WI38 (cell line): ENCODE results near the gene SPEF1.

Experiments
- H3K4me3 ChIP-seq: 2 replicates; pipeline ENCODE4 v1.5.1; 2011; ENCODE audit warnings: low read depth, mild to moderate bottlenecking, control low read depth, low read length
- TF ChIP-seq, protein P1 (sequence below): IDR thresholded peaks from 2 replicates; pipeline ENCODE4 v1.5.1; 2012; ENCODE audit warnings: low read depth, mild to moderate bottlenecking, control low read depth, low read length

Gene SPEF1

GRCh38 chr20:3786126-3786484 lies 4.9 kb upstream of the SPEF1 start:
- peak overlapping the region; percentile 67 for H3K4me3 ChIP-seq
- TF ChIP-seq, protein P1, sequence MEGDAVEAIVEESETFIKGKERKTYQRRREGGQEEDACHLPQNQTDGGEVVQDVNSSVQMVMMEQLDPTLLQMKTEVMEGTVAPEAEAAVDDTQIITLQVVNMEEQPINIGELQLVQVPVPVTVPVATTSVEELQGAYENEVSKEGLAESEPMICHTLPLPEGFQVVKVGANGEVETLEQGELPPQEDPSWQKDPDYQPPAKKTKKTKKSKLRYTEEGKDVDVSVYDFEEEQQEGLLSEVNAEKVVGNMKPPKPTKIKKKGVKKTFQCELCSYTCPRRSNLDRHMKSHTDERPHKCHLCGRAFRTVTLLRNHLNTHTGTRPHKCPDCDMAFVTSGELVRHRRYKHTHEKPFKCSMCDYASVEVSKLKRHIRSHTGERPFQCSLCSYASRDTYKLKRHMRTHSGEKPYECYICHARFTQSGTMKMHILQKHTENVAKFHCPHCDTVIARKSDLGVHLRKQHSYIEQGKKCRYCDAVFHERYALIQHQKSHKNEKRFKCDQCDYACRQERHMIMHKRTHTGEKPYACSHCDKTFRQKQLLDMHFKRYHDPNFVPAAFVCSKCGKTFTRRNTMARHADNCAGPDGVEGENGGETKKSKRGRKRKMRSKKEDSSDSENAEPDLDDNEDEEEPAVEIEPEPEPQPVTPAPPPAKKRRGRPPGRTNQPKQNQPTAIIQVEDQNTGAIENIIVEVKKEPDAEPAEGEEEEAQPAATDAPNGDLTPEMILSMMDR, result no peak

GRCh38 chr20:3785240-3786125 lies 4.2 kb upstream of the SPEF1 start:
- H3K4me3 ChIP-seq, result peak overlapping the region; percentile 67
- TF ChIP-seq, protein P1, result no peak

GRCh38 chr20:3784863-3785239 lies 3.6 kb upstream of the SPEF1 start:
- TF ChIP-seq, protein P1, result no peak
- H3K4me3 ChIP-seq, result peak overlapping the region; percentile 67

GRCh38 chr20:3784216-3784853 lies 3.1 kb upstream of the SPEF1 start:
- no peak overlapping the region for H3K4me3 ChIP-seq

DNA sequence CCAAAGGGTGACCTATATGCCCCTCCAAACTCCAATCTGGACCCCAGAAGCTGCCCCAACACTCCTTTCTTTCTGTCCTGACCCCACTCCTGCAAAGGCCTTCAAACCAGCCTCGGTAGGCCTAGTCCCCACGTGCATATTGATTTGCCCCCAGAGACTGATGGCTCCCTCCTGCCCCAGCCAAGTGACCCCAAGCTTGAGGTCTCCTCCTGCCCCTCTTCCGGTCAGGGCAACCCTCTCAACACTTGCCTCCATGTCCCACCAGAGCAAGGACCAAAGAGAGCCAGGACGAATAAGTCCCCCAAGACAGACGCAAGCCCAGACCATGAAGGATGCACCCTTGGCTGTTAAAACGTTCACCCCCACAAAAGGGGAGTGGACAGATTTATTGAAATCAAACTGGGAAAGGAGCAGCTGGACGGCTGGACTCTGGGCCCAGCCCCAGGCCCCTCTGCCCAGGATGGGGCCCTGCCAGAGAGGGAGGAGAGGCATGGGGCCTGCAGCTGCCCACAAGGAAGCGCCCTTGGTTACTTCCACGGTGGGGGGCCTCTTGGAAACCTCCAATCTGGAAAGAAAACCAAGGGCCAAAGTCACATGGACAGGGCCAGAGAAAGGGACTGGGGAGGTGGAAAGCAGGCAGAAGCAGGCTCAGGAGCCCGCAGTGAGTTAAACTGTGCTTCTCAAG lies 2.4 kb upstream of the SPEF1 start:
- TF ChIP-seq, protein P1, result no peak
- no peak overlapping the region for H3K4me3 ChIP-seq

More at GRCh38 chr20:3784216-3784853, 3.1 kb upstream of the SPEF1 start:
- TF ChIP-seq, protein P1, result no peak

DNA sequence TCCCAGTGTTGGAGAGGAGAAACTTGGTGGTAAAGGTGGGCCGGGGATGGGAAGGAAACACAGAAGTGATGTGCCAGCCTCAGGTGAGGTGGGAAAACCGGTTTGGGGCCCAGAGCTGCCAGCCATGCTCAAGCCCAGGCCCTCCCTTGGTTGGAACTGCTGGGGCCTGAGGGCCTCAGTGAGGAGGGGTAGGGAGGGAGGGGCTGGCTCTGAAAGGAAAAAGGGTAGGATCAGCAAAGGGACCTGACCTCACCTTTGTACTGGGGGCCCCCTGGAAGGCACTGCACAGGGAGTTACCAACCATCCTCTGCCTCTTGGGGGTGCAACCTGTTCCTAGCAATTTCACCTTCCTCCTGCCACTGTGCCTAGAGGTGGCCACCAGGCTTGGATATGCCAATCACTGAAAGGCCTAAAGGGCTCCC lies 1.8 kb upstream of the SPEF1 start:
- H3K4me3 ChIP-seq, result no peak overlapping the region
- TF ChIP-seq, protein P1, result no peak
